ENCODE measurements around the gene BNIP5. TPM values are rescaled to one million over a fixed set of nuclear protein-coding genes. Genes with fewer than 3 reads are reported as not detected.

The BNIP5 gene
- total and polyA plus RNA-seq, 4 donors: not detected

- TF ChIP-seq EGR1 (IDR thresholded peaks at IDR 0.05; ENCODE audit: low read depth in 2 of 2) (no peak), HNF4A (conservative IDR thresholded peaks at IDR 0.05) (no peak), HNF4G (IDR thresholded peaks at IDR 0.05) (no peak), FOXA2 (IDR thresholded peaks at IDR 0.05) (no peak), FOXA1 (IDR thresholded peaks at IDR 0.05) (no peak), SP1 (IDR thresholded peaks at IDR 0.05) (no peak), RAD21 (IDR thresholded peaks at IDR 0.05) (no peak), JUND (IDR thresholded peaks at IDR 0.05) (no peak)
Measured at GRCh38 chr6:36375644-36376155, 39.0 kb upstream of the BNIP5 start (continued).

GRCh38 chr6:36374972-36375371 lies 38.3 kb upstream of the BNIP5 start:
- Histone ChIP-seq H3K4me1 (ENCODE audit: control insufficient read depth in 4 of 4, insufficient read depth in 4 of 4, low read length in 3 of 4) (peaks cover 0 to 21% (median 15%) of the 10 kb centered on the region in 4 donors), H3K27ac (ENCODE audit: low read depth in 1 of 2, low read length in 2 of 2) (no peak overlapping the region), H3K36me3 (ENCODE audit: control insufficient read depth in 4 of 4, insufficient read depth in 3 of 4, low read depth in 1 of 4, low read length in 3 of 4) (no peaks in the 10 kb centered on the region), H3K9ac (ENCODE audit: low read depth in 1 of 2, low read length in 2 of 2) (no peak overlapping the region), H3K9me3 (ENCODE audit: control insufficient read depth in 4 of 4, low read length in 3 of 4) (no peaks in the 10 kb centered on the region), H3K4me3 (ENCODE audit: low read depth in 1 of 3, low read length in 3 of 3) (no peak overlapping the region), H3K27me3 (ENCODE audit: control insufficient read depth in 4 of 4, insufficient read depth in 4 of 4, low read length in 3 of 4) (no peaks in the 10 kb centered on the region)
- 91% methylated on average over 8 of the region's 8 CpGs for WGBS
- TF ChIP-seq HNF4G (IDR thresholded peaks at IDR 0.05) (no peak), RAD21 (IDR thresholded peaks at IDR 0.05) (no peak), FOXA2 (IDR thresholded peaks at IDR 0.05) (no peak), FOXA1 (IDR thresholded peaks at IDR 0.05) (no peak), GABPA (IDR thresholded peaks at IDR 0.05 in 1 of 2, conservative IDR thresholded peaks at IDR 0.05 in 1 of 2) (no peak), EGR1 (IDR thresholded peaks at IDR 0.05; ENCODE audit: low read depth in 2 of 2) (no peak), REST (IDR thresholded peaks at IDR 0.05) (no peak), ATF3 (IDR thresholded peaks at IDR 0.05) (no peak), YY1 (IDR thresholded peaks at IDR 0.05) (no peak), JUND (IDR thresholded peaks at IDR 0.05) (no peak), ZBTB33 (IDR thresholded peaks at IDR 0.05) (no peak)
- no peak for DNase-seq (ENCODE audit: low spot score)

- no peak for DNase-seq (ENCODE audit: low spot score)
- H3K9ac ChIP-seq (ENCODE audit: low read depth in 1 of 2, low read length in 2 of 2): no peak overlapping the region
- no peaks in the 10 kb centered on the region for H3K9me3 ChIP-seq (ENCODE audit: control insufficient read depth in 4 of 4, low read length in 3 of 4)
- no peaks in the 10 kb centered on the region for H3K27me3 ChIP-seq (ENCODE audit: control insufficient read depth in 4 of 4, insufficient read depth in 4 of 4, low read length in 3 of 4)
- no peak overlapping the region for H3K4me3 ChIP-seq (ENCODE audit: low read depth in 1 of 3, low read length in 3 of 3)
- H3K36me3 ChIP-seq (ENCODE audit: control insufficient read depth in 4 of 4, insufficient read depth in 3 of 4, low read depth in 1 of 4, low read length in 3 of 4): no peaks in the 10 kb centered on the region
- H3K4me1 ChIP-seq (ENCODE audit: control insufficient read depth in 4 of 4, insufficient read depth in 4 of 4, low read length in 3 of 4): peaks cover 0 to 21% (median 15%) of the 10 kb centered on the region in 4 donors
- WGBS: 93% methylated on average over 4 of the region's 4 CpGs
- H3K27ac ChIP-seq (ENCODE audit: low read depth in 1 of 2, low read length in 2 of 2): no peak overlapping the region
- TF ChIP-seq JUND (IDR thresholded peaks at IDR 0.05): no peak
- no peak for TF ChIP-seq TAF1 (conservative IDR thresholded peaks at IDR 0.05)
- TF ChIP-seq FOXA2 (IDR thresholded peaks at IDR 0.05): no peak
- no peak for TF ChIP-seq MAX (IDR thresholded peaks at IDR 0.05)
- no peak for TF ChIP-seq ATF3 (IDR thresholded peaks at IDR 0.05)
- TF ChIP-seq CTCF (IDR thresholded peaks at IDR 0.05; ENCODE audit: low read depth, low read length, missing input control): no peak
- no peak for TF ChIP-seq REST (IDR thresholded peaks at IDR 0.05)
- TF ChIP-seq RAD21 (IDR thresholded peaks at IDR 0.05): no peak
- no peak for TF ChIP-seq SP1 (IDR thresholded peaks at IDR 0.05)
Measured at GRCh38 chr6:36374194-36374593, 37.5 kb upstream of the BNIP5 start.

Data from liver (tissue), 9 donors.